Endothelial cell of umbilical vein (primary cell): ENCODE results near the gene DLAT.

Experiments used
- EZH2 ChIP-seq: IDR thresholded peaks from 2 replicates; pipeline ENCODE4 v1.6.1; 2012; ENCODE audit warnings: borderline replicate concordance, low read depth, mild to moderate bottlenecking, moderate library complexity, low read length, inconsistent platforms; ENCODE audit not compliant: severe bottlenecking
- GATA2 ChIP-seq: IDR thresholded peaks from 2 replicates; pipeline ENCODE4 v1.7.0; 2011; ENCODE audit warnings: low read depth, mild to moderate bottlenecking, moderate library complexity, mixed read lengths, low read length; ENCODE audit not compliant: insufficient read length, insufficient read depth
- JUN ChIP-seq: IDR thresholded peaks from 2 replicates; pipeline ENCODE4 v1.6.1; 2011; ENCODE audit warnings: borderline replicate concordance, low read depth; ENCODE audit not compliant: insufficient read length, insufficient read depth
- MYC ChIP-seq: IDR thresholded peaks from one replicate; pipeline ENCODE4 v1.6.1; 2011; ENCODE audit warnings: mild to moderate bottlenecking, low read depth, low read length
- POLR2A ChIP-seq: IDR thresholded peaks from 2 replicates; pipeline ENCODE4 v1.6.1; 2012; ENCODE audit warnings: low read depth, mild to moderate bottlenecking, control low read depth, low read length
- POLR2AphosphoS5 ChIP-seq: IDR thresholded peaks from 2 replicates; pipeline ENCODE4 v1.6.1; 2012; ENCODE audit warnings: low read depth, mild to moderate bottlenecking, control low read depth, low read length, moderate library complexity; ENCODE audit not compliant: insufficient read depth
- TF ChIP-seq, protein P1 (sequence below), 2 donors: IDR thresholded peaks; 1 replicate in 1 of 2; 2 replicates in 1 of 2; pipeline ENCODE4 v1.5.1; 2011; ENCODE audit warnings: low read length in 2 of 2, mild to moderate bottlenecking in 2 of 2, moderate library complexity in 2 of 2, control low read depth in 1 of 2, inconsistent platforms in 1 of 2, low read depth in 1 of 2; ENCODE audit not compliant: insufficient read depth in 1 of 2; ENCODE audit errors: extremely low read depth in 1 of 2
- TF ChIP-seq, protein P2 (sequence below): IDR thresholded peaks from 2 replicates; pipeline ENCODE4 v1.6.1; 2011; ENCODE audit not compliant: insufficient read depth, insufficient read length

DNA sequence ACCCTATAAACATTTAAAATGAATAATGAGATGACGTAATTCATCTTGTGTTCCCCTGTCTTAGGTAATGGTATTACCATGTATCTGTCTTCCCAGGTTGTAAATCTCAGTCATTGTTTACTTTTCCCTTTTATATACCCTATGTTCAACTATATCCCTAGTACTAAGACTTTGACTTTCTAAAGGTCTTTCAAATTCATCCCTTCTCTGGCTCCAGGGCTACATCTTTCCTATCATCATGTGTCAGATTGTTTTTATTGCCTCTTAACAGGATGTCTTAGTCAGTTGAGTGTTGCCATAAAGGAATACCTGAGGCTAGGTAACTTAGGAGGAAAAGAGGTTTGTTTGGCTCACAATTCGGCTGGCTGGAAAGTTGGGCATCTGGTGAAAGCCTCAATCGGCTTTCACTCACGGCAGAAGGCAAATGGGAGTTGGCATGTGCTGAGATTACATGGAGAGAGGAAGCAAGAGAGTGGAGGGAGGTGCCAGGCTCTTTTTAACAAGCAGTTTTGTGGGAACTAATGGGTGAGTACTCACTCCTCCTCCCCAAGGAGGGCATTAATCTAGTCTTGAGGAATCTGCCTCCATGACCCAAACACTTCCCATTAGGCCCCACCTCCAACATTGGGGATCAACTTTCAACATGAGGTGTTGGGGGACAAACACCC lies 11.6 kb upstream of the DLAT start:
- TF ChIP-seq, protein P1, sequence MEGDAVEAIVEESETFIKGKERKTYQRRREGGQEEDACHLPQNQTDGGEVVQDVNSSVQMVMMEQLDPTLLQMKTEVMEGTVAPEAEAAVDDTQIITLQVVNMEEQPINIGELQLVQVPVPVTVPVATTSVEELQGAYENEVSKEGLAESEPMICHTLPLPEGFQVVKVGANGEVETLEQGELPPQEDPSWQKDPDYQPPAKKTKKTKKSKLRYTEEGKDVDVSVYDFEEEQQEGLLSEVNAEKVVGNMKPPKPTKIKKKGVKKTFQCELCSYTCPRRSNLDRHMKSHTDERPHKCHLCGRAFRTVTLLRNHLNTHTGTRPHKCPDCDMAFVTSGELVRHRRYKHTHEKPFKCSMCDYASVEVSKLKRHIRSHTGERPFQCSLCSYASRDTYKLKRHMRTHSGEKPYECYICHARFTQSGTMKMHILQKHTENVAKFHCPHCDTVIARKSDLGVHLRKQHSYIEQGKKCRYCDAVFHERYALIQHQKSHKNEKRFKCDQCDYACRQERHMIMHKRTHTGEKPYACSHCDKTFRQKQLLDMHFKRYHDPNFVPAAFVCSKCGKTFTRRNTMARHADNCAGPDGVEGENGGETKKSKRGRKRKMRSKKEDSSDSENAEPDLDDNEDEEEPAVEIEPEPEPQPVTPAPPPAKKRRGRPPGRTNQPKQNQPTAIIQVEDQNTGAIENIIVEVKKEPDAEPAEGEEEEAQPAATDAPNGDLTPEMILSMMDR (IDR thresholded peaks at IDR 0.05; ENCODE audit: extremely low read depth in 1 of 2, insufficient read depth in 1 of 2, low read depth in 1 of 2, low read length in 2 of 2): no peak
- TF ChIP-seq EZH2: no peak
- no peak for TF ChIP-seq POLR2AphosphoS5
- TF ChIP-seq, protein P2, sequence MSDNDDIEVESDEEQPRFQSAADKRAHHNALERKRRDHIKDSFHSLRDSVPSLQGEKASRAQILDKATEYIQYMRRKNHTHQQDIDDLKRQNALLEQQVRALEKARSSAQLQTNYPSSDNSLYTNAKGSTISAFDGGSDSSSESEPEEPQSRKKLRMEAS: no peak
- TF ChIP-seq POLR2A: no peak
- no peak for TF ChIP-seq GATA2
- no peak for TF ChIP-seq JUN
- TF ChIP-seq MYC: no peak
